Stomach (tissue), 9 donors: ENCODE results near the gene ADRM1. TPM values are rescaled to one million over a fixed set of nuclear protein-coding genes. Genes with fewer than 3 reads are reported as not detected.

Experiments used
- DNase-seq, 2 donors: peaks; one replicate each; pipeline versions ENCODE4 v3.0.0 to v3.0.0-alpha.2; 2013 to 2019
- H3K27ac ChIP-seq, 5 donors: fragments of 200-600 bp in 4 of 5; sonication (generic) in 4 of 5; one replicate each; pipeline ENCODE4 v1.5.1; 2013 to 2019; ENCODE audit warnings: mild to moderate bottlenecking in 1 of 5, moderate library complexity in 1 of 5
- H3K27me3 ChIP-seq, 3 donors: fragments of 200-600 bp; sonication (generic); one replicate each; pipeline ENCODE4 v1.5.1; 2017 to 2019; ENCODE audit warnings: mixed run types in 1 of 3
- H3K36me3 ChIP-seq, 4 donors: fragments of 200-600 bp; sonication (generic); 1 replicate in 3 of 4; 2 replicates in 1 of 4; pipeline ENCODE4 v1.5.1; 2016 to 2019
- H3K4me1 ChIP-seq, 4 donors: fragments of 200-600 bp; sonication (generic); one replicate each; pipeline ENCODE4 v1.5.1; 2016 to 2019
- H3K4me3 ChIP-seq, 4 donors: fragments of 200-600 bp; sonication (generic) in 3 of 4; one replicate each; pipeline ENCODE4 v1.5.1; 2016 to 2019; ENCODE audit warnings: mild to moderate bottlenecking in 1 of 4
- H3K9me3 ChIP-seq, 4 donors: fragments of 200-600 bp; sonication (generic); one replicate each; pipeline ENCODE4 v1.5.1; 2016 to 2019
- CTCF ChIP-seq, 7 experiments: fragments of 450-650 bp in 4 of 7; fragments of 200-600 bp in 3 of 7; sonication (generic) in 3 of 7; IDR thresholded peaks; one replicate each; pipeline ENCODE4 v1.5.1; 2016 to 2019; ENCODE audit warnings: antibody characterized with exemption in 7 of 7, control low read depth in 2 of 7, mild to moderate bottlenecking in 1 of 7
- EP300 ChIP-seq: sonication (generic); formaldehyde crosslinking; IDR thresholded peaks from one replicate; pipeline ENCODE4 v1.6.1; 2017; ENCODE audit warnings: antibody characterized with exemption
- POLR2A ChIP-seq, 4 donors: fragments of 450-650 bp; IDR thresholded peaks; one replicate each; pipeline ENCODE4 v1.6.1; 2016; ENCODE audit warnings: antibody characterized with exemption in 4 of 4, control low read depth in 2 of 4, mild to moderate bottlenecking in 1 of 4, moderate library complexity in 1 of 4
- POLR2AphosphoS5 ChIP-seq, 3 donors: sonication (generic); formaldehyde crosslinking; IDR thresholded peaks; one replicate each; pipeline ENCODE4 v1.6.1; 2016; ENCODE audit warnings: antibody characterized with exemption in 3 of 3
- WGBS, 5 donors: extraction: QIAGEN DNeasy Blood & Tissue Kit in 3 of 5; methylation state at CpG; one replicate each; pipeline versions ENCODE4 v1.1.5 to v1.1.7; 2013 to 2018; 5-methylcytosine and 5-hydroxymethylcytosine counted together
- intact Hi-C: fragments of 100-400 bp; cut with DNase I; formaldehyde crosslinking; loops from one replicate; pipeline ENCODE4 v1.15.1; 2023; ENCODE audit warnings: low total_unique reads
- polyA plus RNA-seq, 3 donors: library from polyadenylated mRNA; stranded (reverse); fragments of 200-250 nt; gene quantifications; one replicate each; pipeline ENCODE4 v1.2.3, GENCODE V29; 2013
- total RNA-seq, 5 donors: library from RNA; depleted of rRNA; stranded (reverse); fragments of >200 nt; gene quantifications; one replicate each; pipeline versions ENCODE4 v1.1.0 to v1.2.3, GENCODE V29; 2014 to 2016
- donor health status: healthy with polysubstance abuse.
- donor health status: Bipolar disorder and iron deficiency.
- donor health status: healthy.

The ADRM1 gene
- total and polyA plus RNA-seq, 8 donors = 42.0 to 130 (median 83.7) TPM

- no peaks in the 10 kb centered on the region for H3K27me3 ChIP-seq
- H3K36me3 ChIP-seq = peaks cover 71 to 96% (median 94%) of the 10 kb centered on the region in 4 donors
- TF ChIP-seq POLR2AphosphoS5 (IDR thresholded peaks at IDR 0.05) (no peak), POLR2A (IDR thresholded peaks at IDR 0.05) (no peak), EP300 (no peak), CTCF (IDR thresholded peaks at IDR 0.05) (no peak)
- H3K4me3 ChIP-seq = no peak overlapping the region
- no peaks in the 10 kb centered on the region for H3K9me3 ChIP-seq
- no peak overlapping the region for H3K27ac ChIP-seq
- intact Hi-C loops = no loop called here
- DNase-seq = no peak
- peaks cover 0 to 11% (median 5%) of the 10 kb centered on the region in 4 donors for H3K4me1 ChIP-seq
- 78 to 82% (median 81%) methylated on average over 13 of the region's 13 CpGs for WGBS, 5 donors
Observed at GRCh38 chr20:62277253-62277652, 25.5 kb upstream of the ADRM1 start.

GRCh38 chr20:62280303-62280702 lies 22.5 kb upstream of the ADRM1 start:
- 44 to 69% (median 63%) methylated on average over 4 of the region's 4 CpGs for WGBS, 5 donors
- Histone ChIP-seq H3K4me3 (no peak overlapping the region), H3K4me1 (peaks cover 0 to 11% (median 5%) of the 10 kb centered on the region in 4 donors), H3K9me3 (no peaks in the 10 kb centered on the region), H3K27me3 (no peaks in the 10 kb centered on the region), H3K36me3 (peaks cover 71 to 96% (median 94%) of the 10 kb centered on the region in 4 donors), H3K27ac (no peak overlapping the region)
- intact Hi-C loops = no loop called here
- DNase-seq = no peak
- TF ChIP-seq CTCF (IDR thresholded peaks at IDR 0.05) (no peak), POLR2AphosphoS5 (IDR thresholded peaks at IDR 0.05) (no peak), POLR2A (IDR thresholded peaks at IDR 0.05) (no peak), EP300 (no peak)

DNA sequence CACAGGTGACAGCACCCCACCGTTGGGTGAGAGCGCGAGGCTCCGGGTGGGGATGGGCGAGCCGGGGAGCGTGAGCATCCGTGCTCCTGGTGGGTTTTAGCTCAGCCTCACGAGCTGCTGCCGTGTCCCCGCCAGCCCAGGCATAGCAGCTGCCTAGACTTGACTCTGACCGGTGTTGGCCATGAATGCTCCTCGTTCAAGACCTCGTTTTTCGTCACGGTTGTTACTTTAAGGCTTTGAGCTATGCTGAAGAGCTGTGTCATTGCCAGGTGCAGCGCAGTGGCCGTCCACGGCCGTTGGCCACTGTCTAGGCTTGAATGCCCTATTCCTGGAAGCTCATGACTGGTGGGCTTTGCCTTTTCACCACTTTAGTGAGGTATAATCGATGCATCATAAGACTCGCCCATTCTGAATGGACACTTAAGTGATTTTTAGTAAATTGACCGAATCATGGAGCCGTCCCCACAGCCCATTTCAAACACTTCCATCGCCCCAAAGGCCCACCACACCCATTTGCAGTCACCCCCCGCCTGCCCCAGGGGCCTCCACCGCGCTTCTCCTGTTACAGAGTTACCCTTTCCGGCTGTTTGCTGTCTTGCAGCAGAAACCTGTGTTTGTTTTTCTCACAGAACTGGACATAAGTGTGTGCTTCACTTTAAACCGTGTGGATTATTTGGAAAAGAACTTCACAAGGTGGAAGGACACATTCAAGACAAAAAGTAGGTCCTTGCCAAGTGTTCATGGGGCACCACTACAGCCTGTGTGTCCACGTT lies 21.4 kb upstream of the ADRM1 start:
- H3K4me3 ChIP-seq = no peak overlapping the region
- TF ChIP-seq CTCF (IDR thresholded peaks at IDR 0.05) (no peak), POLR2A (IDR thresholded peaks at IDR 0.05) (no peak), EP300 (no peak), POLR2AphosphoS5 (IDR thresholded peaks at IDR 0.05) (no peak)
- H3K9me3 ChIP-seq = no peaks in the 10 kb centered on the region
- WGBS, 5 donors = 92 to 95% (median 94%) methylated on average over 29 to 31 of the region's 31 CpGs
- H3K36me3 ChIP-seq = peaks cover 79 to 96% (median 94%) of the 10 kb centered on the region in 4 donors
- H3K27ac ChIP-seq = no peak overlapping the region
- DNase-seq = no peak
- intact Hi-C loops = no loop called here
- H3K27me3 ChIP-seq = no peaks in the 10 kb centered on the region
- H3K4me1 ChIP-seq = peaks cover 0 to 11% (median 5%) of the 10 kb centered on the region in 4 donors

DNA sequence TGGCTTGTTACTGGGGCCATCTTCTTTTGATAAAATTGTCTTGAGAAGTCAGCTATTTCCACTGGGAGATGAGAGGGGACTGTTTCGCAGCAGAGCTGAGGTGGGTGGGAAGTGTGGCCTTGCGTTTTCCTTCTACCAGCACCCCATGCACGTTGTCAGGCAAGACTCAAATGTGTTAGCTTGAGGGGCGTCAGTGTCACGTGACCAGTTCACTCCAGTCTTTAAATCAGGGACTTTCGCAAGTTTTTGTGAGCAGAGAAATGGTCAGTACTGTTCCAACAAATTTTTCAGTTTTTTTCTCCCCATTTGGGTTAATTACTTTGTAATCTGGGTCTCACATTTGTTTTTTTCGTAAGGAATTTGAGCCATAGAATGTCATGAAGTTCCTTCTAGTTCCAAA lies 20.7 kb upstream of the ADRM1 start:
- H3K4me1 ChIP-seq = peaks cover 0 to 11% (median 5%) of the 10 kb centered on the region in 4 donors
- WGBS, 5 donors = 91 to 98% (median 95%) methylated on average over 7 of the region's 7 CpGs
- no peak overlapping the region for H3K4me3 ChIP-seq
- no peak for DNase-seq
- TF ChIP-seq EP300 = no peak
- no peak for TF ChIP-seq CTCF (IDR thresholded peaks at IDR 0.05)
- no peak for TF ChIP-seq POLR2A (IDR thresholded peaks at IDR 0.05)
- no peak for TF ChIP-seq POLR2AphosphoS5 (IDR thresholded peaks at IDR 0.05)
- peaks cover 81 to 95% (median 94%) of the 10 kb centered on the region in 4 donors for H3K36me3 ChIP-seq
- intact Hi-C loops = no loop called here
- no peak overlapping the region for H3K27ac ChIP-seq
- H3K27me3 ChIP-seq = no peaks in the 10 kb centered on the region
- H3K9me3 ChIP-seq = no peaks in the 10 kb centered on the region
